Naive thymus-derived CD4-positive, alpha-beta T cell (primary cell): ENCODE results near the gene CYP11A1. TPM values are rescaled to one million over a fixed set of nuclear protein-coding genes. Genes with fewer than 3 reads are reported as not detected.
"Not testable (repeated sequence)": the region's sequence is repeated elsewhere in the genome, so short reads cannot be mapped to it uniquely, and the experiment has no call there.

Experiments
- ATAC-seq: fragments of 150-1000 bp; cut with Tn5 transposase; 2 replicates; pipeline ENCODE4 v1.10.0; 2021; ENCODE audit warnings: mild to moderate bottlenecking, moderate library complexity
- CTCF ChIA-PET: fragments of 350-600 bp; sonication (Branson Sonifier 250); formaldehyde crosslinking; loops from one replicate; lab custom pipeline; 2021; ENCODE audit warnings: antibody characterized with exemption; lab: Charles Lee
- POLR2A ChIA-PET: fragments of 350-600 bp; sonication (Branson Sonifier 250); formaldehyde crosslinking; loops from one replicate; lab custom pipeline; 2021; ENCODE audit warnings: antibody characterized with exemption, inconsistent platforms; lab: Charles Lee
- DNase-seq, 9 donors: peaks; one replicate each; pipeline versions ENCODE4 v3.0.0 to v3.0.0-alpha.2; 2020 to 2022; ENCODE audit warnings: mixed read lengths in 1 of 9
- H3K27ac ChIP-seq: one replicate; pipeline ENCODE4 v1.7.0; 2013; ENCODE audit warnings: mild to moderate bottlenecking, low read depth, low read length, moderate library complexity
- H3K27me3 ChIP-seq, 2 donors: one replicate each; pipeline ENCODE4 v1.7.0; 2013; ENCODE audit warnings: low read length in 2 of 2, mild to moderate bottlenecking in 2 of 2, moderate library complexity in 2 of 2; ENCODE audit not compliant: control insufficient read depth in 2 of 2, insufficient read depth in 2 of 2
- H3K36me3 ChIP-seq, 3 experiments: 1 replicate in 2 of 3; 2 replicates in 1 of 3; pipeline ENCODE4 v1.7.0; 2013; ENCODE audit warnings: low read length in 3 of 3, mild to moderate bottlenecking in 3 of 3, moderate library complexity in 1 of 3; ENCODE audit not compliant: insufficient read depth in 3 of 3, control insufficient read depth in 2 of 3
- H3K4me1 ChIP-seq, 2 donors: one replicate each; pipeline ENCODE4 v1.7.0; 2013; ENCODE audit warnings: low read length in 2 of 2, mild to moderate bottlenecking in 2 of 2, moderate library complexity in 1 of 2; ENCODE audit not compliant: control insufficient read depth in 2 of 2, insufficient read depth in 2 of 2
- H3K4me3 ChIP-seq: 2 replicates; pipeline ENCODE4 v1.7.0; 2013; ENCODE audit warnings: mild to moderate bottlenecking, low read length
- H3K9me3 ChIP-seq, 3 experiments: 1 replicate in 2 of 3; 2 replicates in 1 of 3; pipeline ENCODE4 v1.7.0; 2013; ENCODE audit warnings: low read length in 3 of 3; ENCODE audit not compliant: control insufficient read depth in 2 of 3
- H3K27ac Mint-ChIP-seq, 9 donors: one replicate each; pipeline ENCODE4 v1.8.0; 2020 to 2022; ENCODE audit warnings: mixed read lengths in 9 of 9, mild to moderate bottlenecking in 8 of 9, moderate library complexity in 5 of 9, inconsistent platforms in 2 of 9
- H3K27me3 Mint-ChIP-seq, 5 donors: one replicate each; pipeline ENCODE4 v1.8.0; 2021 to 2022; ENCODE audit warnings: mixed read lengths in 5 of 5, mild to moderate bottlenecking in 1 of 5
- H3K36me3 Mint-ChIP-seq, 5 donors: one replicate each; pipeline ENCODE4 v1.8.0; 2020 to 2022; ENCODE audit warnings: mixed read lengths in 5 of 5, mild to moderate bottlenecking in 3 of 5, inconsistent platforms in 1 of 5
- H3K4me1 Mint-ChIP-seq, 7 donors: one replicate each; pipeline ENCODE4 v1.8.0; 2020 to 2022; ENCODE audit warnings: mixed read lengths in 7 of 7, mild to moderate bottlenecking in 3 of 7, inconsistent platforms in 1 of 7
- H3K4me3 Mint-ChIP-seq, 10 donors: one replicate each; pipeline ENCODE4 v1.8.0; 2020 to 2022; ENCODE audit warnings: mild to moderate bottlenecking in 10 of 10, mixed read lengths in 10 of 10, moderate library complexity in 6 of 10, inconsistent platforms in 2 of 10
- H3K9me3 Mint-ChIP-seq, 11 donors: one replicate each; pipeline ENCODE4 v1.8.0; 2020 to 2022; ENCODE audit warnings: mixed read lengths in 11 of 11, mild to moderate bottlenecking in 4 of 11, inconsistent platforms in 1 of 11, moderate library complexity in 1 of 11
- intact Hi-C, 2 donors: fragments of 100-400 bp; cut with micrococcal nuclease; formaldehyde crosslinking; loops; one replicate each; pipeline ENCODE4 v1.15.1; 2023
- polyA plus RNA-seq, 2 donors: library from polyadenylated mRNA; unstranded; fragments of 300-500 nt; fragmentation: Illumina TruSeq; gene quantifications; one replicate each; pipeline ENCODE4 v1.2.3, GENCODE V29; 2021
- total RNA-seq, 6 experiments: library from RNA in 5 of 6; stranded (reverse) in 5 of 6; gene quantifications; 1 replicate in 5 of 6; 2 replicates in 1 of 6; pipeline ENCODE4 v1.2.3 and lab custom pipeline; 2021 to 2026

Gene CYP11A1
- total and polyA plus RNA-seq, 7 experiments from 2014 or later: 0.58 to 1.0 TPM; not detected in 5

DNA sequence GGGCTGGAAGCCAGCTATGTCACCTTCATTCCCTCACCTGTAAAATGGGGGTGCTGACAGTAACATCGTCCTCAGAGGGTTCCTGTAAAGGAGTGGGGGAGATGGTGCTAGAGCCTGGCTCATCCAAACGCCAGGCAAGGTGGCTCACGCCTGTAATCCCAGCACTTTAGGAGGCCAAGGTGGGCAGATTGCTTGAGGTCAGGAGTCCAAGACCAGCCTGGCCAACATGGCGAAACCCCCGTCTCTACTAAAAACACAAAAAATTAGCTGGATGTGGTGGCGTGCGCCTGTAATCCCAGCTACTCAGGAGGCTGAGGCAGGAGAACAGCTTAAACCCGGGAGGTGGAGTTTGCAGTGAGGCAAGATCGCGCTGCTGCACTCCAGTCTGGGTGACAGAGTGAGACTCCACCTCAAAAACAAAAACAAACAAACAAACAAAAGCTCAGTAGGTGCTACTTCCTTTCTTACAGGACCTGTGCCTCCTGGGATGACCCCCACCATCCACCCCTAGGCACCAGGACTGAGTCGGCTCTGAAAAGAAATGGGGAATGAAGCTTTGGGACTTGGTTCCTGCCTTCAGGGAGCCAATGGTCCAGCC, 22.7 kb upstream of the CYP11A1 start:
- H3K4me1 ChIP-seq, intact Hi-C loops: not testable (repeated sequence)
- CTCF ChIA-PET: interaction anchor here (0.7 to 1.3 kb wide), 2 partner anchors 13 to 49 kb away, joined by 3 to 7 read pairs; no protein-coding TSS in a partner anchor

DNA sequence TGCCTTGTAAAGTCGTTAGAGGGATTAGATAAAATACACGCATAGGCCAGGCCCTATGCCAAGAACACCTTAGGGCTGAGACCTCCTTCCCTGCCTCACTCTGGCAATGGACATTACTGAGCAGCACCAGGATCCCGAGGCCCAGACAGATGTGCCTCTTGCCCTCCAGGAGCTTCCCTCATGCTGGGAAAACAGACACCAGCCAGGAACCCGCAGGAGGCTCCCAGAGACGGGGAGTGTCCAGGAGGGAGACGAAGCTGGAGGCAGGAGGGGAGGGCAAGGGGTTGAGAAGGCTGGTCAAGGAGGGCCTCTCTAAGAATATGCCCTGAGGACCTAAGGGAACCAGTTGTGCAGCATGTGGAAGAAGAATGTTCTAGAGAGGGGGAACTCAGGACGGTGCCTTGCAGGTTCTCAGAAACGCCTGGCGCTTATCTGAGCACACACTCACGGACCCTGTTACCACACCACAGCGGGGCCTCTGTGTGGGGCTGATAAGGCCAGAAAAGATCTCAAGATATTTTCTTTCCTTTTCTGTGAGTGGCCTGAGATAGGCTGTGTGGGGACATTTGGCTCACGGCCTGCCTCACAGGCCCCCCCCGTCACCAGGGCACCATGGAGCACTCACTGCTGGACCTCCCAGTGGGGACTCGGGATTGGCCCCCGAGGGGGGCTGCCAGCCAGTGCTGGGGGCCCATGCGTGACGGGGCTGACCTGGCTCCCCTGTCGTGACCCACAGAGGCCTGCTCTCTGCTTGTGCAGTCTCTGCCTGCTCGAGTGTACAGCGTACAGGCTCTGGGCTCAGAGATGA, 22.0 kb upstream of the CYP11A1 start:
- H3K9me3 Mint-ChIP-seq: no peaks in the 10 kb centered on the region
- Histone ChIP-seq H3K9me3 (no peaks in the 10 kb centered on the region), H3K27me3 (no peaks in the 10 kb centered on the region), H3K27ac (no peak overlapping the region), H3K4me3 (no peak overlapping the region), H3K4me1 (peaks cover 0 to 15% of the 10 kb centered on the region in 2 donors), H3K36me3 (no peaks in the 10 kb centered on the region)
- H3K27me3 Mint-ChIP-seq: no peaks in the 10 kb centered on the region
- H3K4me3 Mint-ChIP-seq: no peak overlapping the region
- no peak for DNase-seq
- H3K36me3 Mint-ChIP-seq: no peaks in the 10 kb centered on the region
- peak overlapping the region in 2 of 9 donors; percentile 4 to 70 for H3K27ac Mint-ChIP-seq
- peak; percentile 60 for ATAC-seq
- ChIA-PET CTCF (interaction anchor here (0.7 to 1.3 kb wide), 2 partner anchors 13 to 50 kb away, joined by 3 to 7 read pairs; no protein-coding TSS in a partner anchor), POLR2A (interaction anchor here (0.7 kb wide), 1 partner anchor 12 kb away, joined by 3 read pairs; no protein-coding TSS in a partner anchor)
- intact Hi-C loops: no loop called here
- H3K4me1 Mint-ChIP-seq: peaks cover 0 to 44% (median 14%) of the 10 kb centered on the region in 7 donors

More for the DNA sequence above, 22.7 kb upstream of the CYP11A1 start:
- Mint-ChIP-seq H3K27ac (peak overlapping the region in 1 of 9 donors; percentile 5), H3K4me1 (peaks cover 0 to 37% (median 8%) of the 10 kb centered on the region in 7 donors), H3K4me3 (peak overlapping the region in 1 of 10 donors; percentile 18)
- H3K4me3 ChIP-seq, H3K27me3 ChIP-seq, ATAC-seq, H3K9me3 ChIP-seq, H3K9me3 Mint-ChIP-seq, H3K27me3 Mint-ChIP-seq, H3K27ac ChIP-seq, POLR2A ChIA-PET, H3K36me3 Mint-ChIP-seq, DNase-seq, H3K36me3 ChIP-seq: not testable (repeated sequence)

DNA sequence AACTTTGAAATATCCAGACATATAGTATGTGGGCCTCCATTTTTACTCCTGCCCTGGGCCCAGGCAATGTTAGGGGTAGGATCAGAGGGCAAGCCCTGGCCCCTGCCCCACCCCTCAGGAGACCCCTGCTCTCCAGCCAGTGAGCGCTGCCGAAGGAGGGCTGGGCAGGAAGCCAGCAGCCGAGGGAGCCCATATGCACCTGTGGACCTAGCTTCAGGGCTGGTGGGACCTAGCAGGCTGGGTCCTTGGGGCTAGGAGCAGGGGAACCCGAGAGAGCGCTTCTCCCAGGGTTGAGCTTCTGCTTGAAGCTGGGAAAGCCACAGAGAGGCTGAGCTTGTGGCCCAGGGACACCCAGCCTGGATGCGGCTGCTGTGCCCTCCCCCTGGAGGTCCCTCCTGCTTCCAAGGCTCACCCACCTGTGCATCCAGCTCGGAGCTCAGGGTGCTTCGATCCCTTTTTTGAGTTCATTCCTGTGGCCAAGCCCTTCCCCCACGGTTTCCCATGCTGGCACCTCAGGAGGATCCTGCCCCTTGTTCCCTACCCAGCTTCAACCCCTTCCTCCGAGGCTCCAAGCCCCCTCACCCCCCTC, 21.0 kb upstream of the CYP11A1 start:
- Histone ChIP-seq H3K4me1 (peaks cover 6 to 25% of the 10 kb centered on the region in 2 donors), H3K36me3 (no peaks in the 10 kb centered on the region), H3K27ac (no peak overlapping the region), H3K9me3 (no peaks in the 10 kb centered on the region), H3K4me3 (no peak overlapping the region), H3K27me3 (no peaks in the 10 kb centered on the region)
- POLR2A ChIA-PET: interaction anchor here (0.7 kb wide), 1 partner anchor 13 kb away, joined by 3 read pairs; no protein-coding TSS in a partner anchor
- DNase-seq (no peak), ATAC-seq (no peak)
- intact Hi-C loops: no loop called here
- CTCF ChIA-PET: no interaction called here
- Mint-ChIP-seq H3K27me3 (no peaks in the 10 kb centered on the region), H3K9me3 (no peaks in the 10 kb centered on the region), H3K4me1 (peaks cover 0 to 54% (median 21%) of the 10 kb centered on the region in 7 donors), H3K4me3 (no peak overlapping the region), H3K27ac (peak overlapping the region in 1 of 9 donors; percentile 70), H3K36me3 (no peaks in the 10 kb centered on the region)

DNA sequence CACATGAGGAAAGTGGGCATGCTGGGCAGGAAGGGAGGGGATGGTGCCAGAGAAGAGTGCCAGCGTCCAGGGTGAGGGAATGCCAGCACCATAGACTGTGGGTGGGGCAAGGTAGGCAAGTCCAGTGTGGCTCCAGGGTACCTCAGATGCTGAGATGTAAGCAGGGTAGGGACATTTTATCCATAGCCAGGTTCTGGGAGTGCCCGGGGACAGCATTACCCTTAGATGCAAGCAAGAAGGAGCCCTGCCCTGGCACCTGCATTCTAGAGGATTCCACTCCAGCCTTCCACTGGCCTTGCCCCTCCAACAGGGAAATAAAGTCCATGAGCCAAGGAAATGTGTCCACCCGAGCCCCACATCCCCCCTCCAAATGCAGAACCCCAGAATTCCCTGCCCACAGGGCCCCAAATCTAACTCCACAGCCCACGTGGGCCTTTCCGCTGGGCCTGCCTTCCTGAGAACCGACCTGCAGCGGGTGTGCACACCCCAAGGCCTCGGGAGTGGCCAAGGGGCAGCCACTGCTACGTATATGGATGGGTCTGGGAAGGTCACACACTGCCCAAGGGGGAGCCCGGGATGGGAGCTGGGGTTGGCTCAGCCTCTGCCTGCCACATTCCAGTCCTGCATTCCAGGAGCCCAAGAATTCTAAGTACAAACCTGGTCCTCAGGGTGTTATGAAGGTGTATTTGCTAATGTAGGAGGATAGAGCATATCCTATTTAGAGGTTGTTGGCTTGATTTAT, 20.3 kb upstream of the CYP11A1 start:
- no peak overlapping the region for H3K27ac Mint-ChIP-seq
- intact Hi-C loops: no loop called here

DNA sequence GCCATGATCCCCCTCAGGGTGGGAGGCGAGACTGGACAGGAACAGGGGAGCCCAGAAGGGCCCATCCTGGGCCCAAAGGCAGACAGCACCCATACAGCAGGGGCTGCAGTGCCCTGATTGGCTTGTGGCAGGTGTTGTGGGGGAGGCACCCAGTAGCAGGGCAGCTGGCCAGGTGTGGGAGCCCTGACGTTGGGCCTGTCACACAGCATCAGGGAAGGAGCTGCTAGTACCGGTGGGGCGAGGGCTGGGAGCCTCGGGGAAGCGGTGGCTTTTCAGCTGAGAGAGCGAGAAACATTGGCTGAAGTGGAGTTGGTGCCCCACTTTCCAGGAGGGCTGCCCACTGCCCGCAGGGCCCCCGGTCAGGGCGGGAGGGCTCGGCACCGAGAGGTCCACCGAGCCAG, 19.7 kb upstream of the CYP11A1 start:
- no peaks in the 10 kb centered on the region for H3K9me3 Mint-ChIP-seq
- Histone ChIP-seq H3K36me3 (no peaks in the 10 kb centered on the region), H3K4me1 (peaks cover 6 to 32% of the 10 kb centered on the region in 2 donors), H3K27me3 (no peaks in the 10 kb centered on the region), H3K4me3 (no peak overlapping the region), H3K9me3 (no peaks in the 10 kb centered on the region), H3K27ac (no peak overlapping the region)
- no peak overlapping the region for H3K4me3 Mint-ChIP-seq
- intact Hi-C loops: no loop called here
- H3K27ac Mint-ChIP-seq: no peak overlapping the region
- ChIA-PET CTCF (no interaction called here), POLR2A (no interaction called here)
- no peaks in the 10 kb centered on the region for H3K27me3 Mint-ChIP-seq
- DNase-seq (no peak), ATAC-seq (no peak)
- peaks cover 0 to 62% (median 21%) of the 10 kb centered on the region in 7 donors for H3K4me1 Mint-ChIP-seq
- H3K36me3 Mint-ChIP-seq: no peaks in the 10 kb centered on the region

More for the DNA sequence above, 20.3 kb upstream of the CYP11A1 start:
- POLR2A ChIA-PET: no interaction called here
- Mint-ChIP-seq H3K4me3 (no peak overlapping the region), H3K27me3 (no peaks in the 10 kb centered on the region), H3K4me1 (peaks cover 0 to 59% (median 21%) of the 10 kb centered on the region in 7 donors), H3K9me3 (no peaks in the 10 kb centered on the region), H3K36me3 (no peaks in the 10 kb centered on the region)
- Histone ChIP-seq H3K27me3 (no peaks in the 10 kb centered on the region), H3K4me1 (peaks cover 6 to 32% of the 10 kb centered on the region in 2 donors), H3K27ac (no peak overlapping the region), H3K36me3 (no peaks in the 10 kb centered on the region), H3K4me3 (no peak overlapping the region), H3K9me3 (no peaks in the 10 kb centered on the region)
- ATAC-seq: no peak
- no peak for DNase-seq
- CTCF ChIA-PET: no interaction called here

DNA sequence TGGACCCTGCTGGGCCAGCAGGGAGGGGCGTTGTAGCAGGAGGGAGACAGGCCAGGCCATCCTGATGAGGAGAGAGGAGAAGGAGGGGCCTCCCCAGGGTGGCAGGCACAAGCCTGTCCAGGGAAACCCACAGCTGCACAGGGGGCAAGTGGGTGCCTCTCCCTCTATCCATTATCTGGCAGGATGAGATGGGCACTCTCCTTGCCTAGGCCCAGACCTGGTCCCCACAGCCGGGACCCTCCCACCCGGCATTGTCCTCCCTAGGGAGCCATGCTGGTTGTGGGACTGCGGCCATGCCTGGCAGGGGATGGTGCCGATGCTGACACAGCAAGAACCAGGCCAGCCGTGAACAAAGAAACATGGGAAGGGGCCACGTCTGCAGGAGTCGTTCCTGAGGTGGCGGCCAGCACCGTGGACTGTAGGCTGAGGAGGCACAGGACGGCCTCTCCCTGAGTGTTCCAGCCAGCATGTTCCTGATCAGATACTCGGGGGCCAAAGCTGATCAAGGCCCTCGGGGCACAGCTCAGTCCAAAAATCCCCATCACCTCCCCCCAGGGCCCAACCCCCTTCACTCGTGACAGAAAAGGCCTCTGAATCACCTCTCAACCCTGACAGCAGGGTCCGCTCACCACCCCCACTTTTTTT, 19.2 kb upstream of the CYP11A1 start:
- Mint-ChIP-seq H3K4me3 (no peak overlapping the region), H3K27me3 (no peaks in the 10 kb centered on the region), H3K36me3 (no peaks in the 10 kb centered on the region), H3K9me3 (no peaks in the 10 kb centered on the region), H3K4me1 (peaks cover 0 to 58% (median 21%) of the 10 kb centered on the region in 7 donors), H3K27ac (no peak overlapping the region)
- intact Hi-C loops: no loop called here
- ChIA-PET CTCF (interaction anchor here (0.8 to 1.6 kb wide), 2 partner anchors 48 to 298 kb away, joined by 3 to 4 read pairs; no protein-coding TSS in a partner anchor), POLR2A (no interaction called here)
- ATAC-seq (no peak), DNase-seq (no peak)
- Histone ChIP-seq H3K27ac (no peak overlapping the region), H3K36me3 (no peaks in the 10 kb centered on the region), H3K4me1 (peaks cover 6 to 32% of the 10 kb centered on the region in 2 donors), H3K9me3 (no peaks in the 10 kb centered on the region), H3K27me3 (no peaks in the 10 kb centered on the region), H3K4me3 (no peak overlapping the region)
